HepG2 (cell line): ENCODE data around the gene SCMH1. TPM values are rescaled to one million over a fixed set of nuclear protein-coding genes. Genes with fewer than 3 reads are reported as not detected.

Source experiments
- BCL6 ChIP-seq: IDR thresholded peaks from 2 replicates; pipeline ENCODE4 v1.6.1; 2016; ENCODE audit warnings: missing genetic modification reagents, missing compliant biosample characterization
- BORCS8-MEF2B ChIP-seq: sonication (generic); formaldehyde crosslinking; IDR thresholded peaks from 2 replicates; pipeline ENCODE4 v1.8.0; 2022; ENCODE audit warnings: mild to moderate bottlenecking, missing genetic modification reagents
- CC2D1A ChIP-seq: sonication (generic); formaldehyde crosslinking; IDR thresholded peaks from 2 replicates; pipeline ENCODE4 v1.8.1; 2023; ENCODE audit warnings: mild to moderate bottlenecking, missing genetic modification reagents
- CEBPG ChIP-seq: IDR thresholded peaks from 2 replicates; pipeline ENCODE4 v1.6.1; 2016
- CHD4 ChIP-seq: fragments of 200-600 bp; sonication (generic); IDR thresholded peaks from 2 replicates; pipeline ENCODE4 v1.7.0; 2017; ENCODE audit warnings: mild to moderate bottlenecking, low read length, borderline replicate concordance
- CREB1 ChIP-seq, 2 experiments: fragments of 450-650 bp in 1 of 2; IDR thresholded peaks; 2 replicates each; pipeline ENCODE4 v1.6.1; 2016 to 2017; ENCODE audit warnings: control low read depth in 1 of 2, mild to moderate bottlenecking in 1 of 2, missing compliant biosample characterization in 1 of 2, missing genetic modification characterization in 1 of 2
- ELF1 ChIP-seq: sonication (generic); formaldehyde crosslinking; IDR thresholded peaks from 2 replicates; pipeline ENCODE4 v1.4.0; 2020; ENCODE audit warnings: missing genetic modification reagents
- HNF4A ChIP-seq: sonication (generic); formaldehyde crosslinking; IDR thresholded peaks from 2 replicates; pipeline ENCODE4 v1.4.0; 2020; ENCODE audit warnings: missing genetic modification reagents
- ISX ChIP-seq: sonication (generic); formaldehyde crosslinking; conservative IDR thresholded peaks from 2 replicates; pipeline ENCODE4 v1.5.0; 2020; ENCODE audit warnings: missing genetic modification reagents
- MIXL1 ChIP-seq: IDR thresholded peaks from 2 replicates; pipeline ENCODE4 v1.6.1; 2016
- NR2F6 ChIP-seq, 2 experiments: IDR thresholded peaks; 2 replicates each; pipeline ENCODE4 v1.6.1; 2016; ENCODE audit warnings: antibody characterized with exemption in 1 of 2, mild to moderate bottlenecking in 1 of 2
- PHF20 ChIP-seq: sonication (generic); formaldehyde crosslinking; IDR thresholded peaks from 2 replicates; pipeline ENCODE4 v1.5.0; 2020; ENCODE audit warnings: mild to moderate bottlenecking, missing genetic modification reagents
- RARA ChIP-seq: IDR thresholded peaks from 2 replicates; pipeline ENCODE4 v1.6.1; 2016; ENCODE audit warnings: missing genetic modification reagents, missing compliant biosample characterization
- REL ChIP-seq: sonication (generic); formaldehyde crosslinking; conservative IDR thresholded peaks from 2 replicates; pipeline ENCODE4 v1.8.0; 2022; ENCODE audit warnings: mild to moderate bottlenecking, missing genetic modification reagents, moderate library complexity
- RXRB ChIP-seq: IDR thresholded peaks from 2 replicates; pipeline ENCODE4 v1.6.1; 2016; ENCODE audit warnings: borderline replicate concordance, missing genetic modification reagents, missing compliant biosample characterization
- SAP130 ChIP-seq: IDR thresholded peaks from 2 replicates; pipeline ENCODE4 v1.6.1; 2016; ENCODE audit warnings: low read depth
- SATB2 ChIP-seq: sonication (generic); formaldehyde crosslinking; IDR thresholded peaks from 2 replicates; pipeline ENCODE4 v1.5.0; 2020; ENCODE audit warnings: missing genetic modification reagents
- ZNF329 ChIP-seq: sonication (generic); formaldehyde crosslinking; IDR thresholded peaks from 2 replicates; pipeline ENCODE4 v1.9.0; 2021; ENCODE audit warnings: low read depth, mild to moderate bottlenecking, missing genetic modification reagents
- ZNF652 ChIP-seq: IDR thresholded peaks from 2 replicates; pipeline ENCODE4 v1.6.1; 2016; ENCODE audit warnings: low read depth, borderline replicate concordance
- polyA plus RNA-seq, 8 experiments: library from polyadenylated mRNA; depleted of rRNA in 3 of 8; stranded (reverse) in 7 of 8; unstranded in 1 of 8; fragments of >200 nt; fragmentation: Illumina TruSeq in 4 of 8; extraction: Trizol in 4 of 8; gene quantifications; 2 replicates each; pipeline versions ENCODE4 v1.2.1 to v1.2.3, GENCODE V29; 2011 to 2016; ENCODE audit warnings: low read depth in 4 of 8, missing spikeins in 1 of 8, mixed read lengths in 1 of 8; ENCODE audit not compliant: insufficient read depth in 1 of 8
- total RNA-seq, 5 experiments: library from RNA; depleted of rRNA; stranded (reverse); fragments of >200 nt; fragmentation: Illumina TruSeq; extraction: Trizol; gene quantifications; 2 replicates each; pipeline ENCODE4 v1.2.3, GENCODE V29; 2016; ENCODE audit warnings: low read depth in 1 of 5
- TF ChIP-seq, protein P1 (sequence below): sonication (generic); formaldehyde crosslinking; IDR thresholded peaks from 2 replicates; pipeline ENCODE4 v1.4.0; 2020; ENCODE audit warnings: missing genetic modification reagents, low read depth, mild to moderate bottlenecking, borderline replicate concordance
- TF ChIP-seq, protein P2 (sequence below): sonication (generic); formaldehyde crosslinking; IDR thresholded peaks from 2 replicates; pipeline ENCODE4 v1.4.0; 2020; ENCODE audit warnings: low read depth, missing genetic modification reagents
- TF ChIP-seq, protein P3 (sequence below): sonication (generic); formaldehyde crosslinking; IDR thresholded peaks from 2 replicates; pipeline ENCODE4 v1.8.1; 2023; ENCODE audit warnings: mild to moderate bottlenecking, missing genetic modification reagents
- TF ChIP-seq, protein P4 (sequence below): sonication (generic); IDR thresholded peaks from 2 replicates; pipeline ENCODE4 v1.6.1; 2016; ENCODE audit warnings: low read depth, borderline replicate concordance

Gene SCMH1
- total and polyA plus RNA-seq, 2 of the 13 experiments (the other 11 are each of a cell fraction or from before 2014, with no cell fraction given) = 41.8 to 52.6 TPM

DNA sequence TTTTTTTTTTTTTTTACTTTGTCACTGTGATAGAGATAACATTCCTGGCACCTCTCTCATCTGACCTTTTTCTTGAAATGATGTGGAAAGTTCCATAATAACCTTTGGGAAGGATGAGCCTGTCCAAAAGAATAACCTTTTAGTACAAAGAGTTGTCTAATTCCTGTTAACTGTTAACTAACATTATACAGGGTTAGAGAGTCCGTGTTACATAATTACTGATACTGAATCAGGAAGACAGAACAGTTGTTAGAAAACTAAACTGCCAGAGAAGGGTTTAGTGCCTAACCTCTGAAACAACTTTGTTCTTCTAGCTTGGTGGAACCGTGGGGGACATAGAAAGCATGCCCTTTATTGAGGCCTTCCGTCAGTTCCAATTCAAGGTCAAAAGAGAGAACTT is 253.8 kb downstream of the SCMH1 start (continued):
- TF ChIP-seq, protein P1, sequence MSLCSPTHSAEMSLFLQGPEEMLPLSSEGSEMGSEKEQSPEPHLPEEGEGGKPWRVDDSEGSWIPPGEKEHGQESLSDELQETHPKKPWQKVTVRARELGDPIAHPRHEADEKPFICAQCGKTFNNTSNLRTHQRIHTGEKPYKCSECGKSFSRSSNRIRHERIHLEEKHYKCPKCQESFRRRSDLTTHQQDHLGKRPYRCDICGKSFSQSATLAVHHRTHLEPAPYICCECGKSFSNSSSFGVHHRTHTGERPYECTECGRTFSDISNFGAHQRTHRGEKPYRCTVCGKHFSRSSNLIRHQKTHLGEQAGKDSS = no peak
- TF ChIP-seq, protein P2, sequence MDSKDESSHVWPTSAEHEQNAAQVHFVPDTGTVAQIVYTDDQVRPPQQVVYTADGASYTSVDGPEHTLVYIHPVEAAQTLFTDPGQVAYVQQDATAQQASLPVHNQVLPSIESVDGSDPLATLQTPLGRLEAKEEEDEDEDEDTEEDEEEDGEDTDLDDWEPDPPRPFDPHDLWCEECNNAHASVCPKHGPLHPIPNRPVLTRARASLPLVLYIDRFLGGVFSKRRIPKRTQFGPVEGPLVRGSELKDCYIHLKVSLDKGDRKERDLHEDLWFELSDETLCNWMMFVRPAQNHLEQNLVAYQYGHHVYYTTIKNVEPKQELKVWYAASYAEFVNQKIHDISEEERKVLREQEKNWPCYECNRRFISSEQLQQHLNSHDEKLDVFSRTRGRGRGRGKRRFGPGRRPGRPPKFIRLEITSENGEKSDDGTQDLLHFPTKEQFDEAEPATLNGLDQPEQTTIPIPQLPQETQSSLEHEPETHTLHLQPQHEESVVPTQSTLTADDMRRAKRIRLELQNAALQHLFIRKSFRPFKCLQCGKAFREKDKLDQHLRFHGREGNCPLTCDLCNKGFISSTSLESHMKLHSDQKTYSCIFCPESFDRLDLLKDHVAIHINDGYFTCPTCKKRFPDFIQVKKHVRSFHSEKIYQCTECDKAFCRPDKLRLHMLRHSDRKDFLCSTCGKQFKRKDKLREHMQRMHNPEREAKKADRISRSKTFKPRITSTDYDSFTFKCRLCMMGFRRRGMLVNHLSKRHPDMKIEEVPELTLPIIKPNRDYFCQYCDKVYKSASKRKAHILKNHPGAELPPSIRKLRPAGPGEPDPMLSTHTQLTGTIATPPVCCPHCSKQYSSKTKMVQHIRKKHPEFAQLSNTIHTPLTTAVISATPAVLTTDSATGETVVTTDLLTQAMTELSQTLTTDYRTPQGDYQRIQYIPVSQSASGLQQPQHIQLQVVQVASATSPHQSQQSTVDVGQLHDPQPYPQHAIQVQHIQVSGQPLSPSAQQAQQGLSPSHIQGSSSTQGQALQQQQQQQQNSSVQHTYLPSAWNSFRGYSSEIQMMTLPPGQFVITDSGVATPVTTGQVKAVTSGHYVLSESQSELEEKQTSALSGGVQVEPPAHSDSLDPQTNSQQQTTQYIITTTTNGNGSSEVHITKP = no peak
- TF ChIP-seq NR2F6 (IDR thresholded peaks at IDR 0.05) = peak; percentile 33; the same call in 1 of the 2 replicates
- TF ChIP-seq NR2F6 (CRISPR knock-in tag; IDR thresholded peaks at IDR 0.05) = peak; percentile 51; the same call in 1 of the 2 replicates
- TF ChIP-seq REL = no peak
- TF ChIP-seq MIXL1 (CRISPR knock-in tag) = 0 out of 2 replicates have a peak, but pooled peaks have one; percentile 44
- peak; percentile 36 for TF ChIP-seq HNF4A (CRISPR knock-in tag)
- TF ChIP-seq CREB1 (IDR thresholded peaks at IDR 0.05) = no peak
- peak; percentile 46; the same call in 1 of the 2 replicates for TF ChIP-seq CREB1 (CRISPR knock-in tag; IDR thresholded peaks at IDR 0.05)
- peak; percentile 14; the same call in 1 of the 2 replicates for TF ChIP-seq CEBPG (CRISPR knock-in tag)
- TF ChIP-seq RXRB (CRISPR knock-in tag) = peak; percentile 67
- TF ChIP-seq ZNF329 (CRISPR knock-in tag) = no peak
- TF ChIP-seq ZNF652 = 0 out of 2 replicates have a peak, but pooled peaks have one; percentile 43
- no peak for TF ChIP-seq BORCS8-MEF2B (CRISPR knock-in tag)
- TF ChIP-seq SATB2 = no peak
- TF ChIP-seq, protein P3, sequence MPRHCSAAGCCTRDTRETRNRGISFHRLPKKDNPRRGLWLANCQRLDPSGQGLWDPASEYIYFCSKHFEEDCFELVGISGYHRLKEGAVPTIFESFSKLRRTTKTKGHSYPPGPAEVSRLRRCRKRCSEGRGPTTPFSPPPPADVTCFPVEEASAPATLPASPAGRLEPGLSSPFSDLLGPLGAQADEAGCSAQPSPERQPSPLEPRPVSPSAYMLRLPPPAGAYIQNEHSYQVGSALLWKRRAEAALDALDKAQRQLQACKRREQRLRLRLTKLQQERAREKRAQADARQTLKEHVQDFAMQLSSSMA (CRISPR knock-in tag) = no peak
- no peak for TF ChIP-seq ISX
- TF ChIP-seq SAP130 (CRISPR knock-in tag) = peak; percentile 45; the same call in 1 of the 2 replicates
- TF ChIP-seq ELF1 (CRISPR knock-in tag) = peak; percentile 33; the same call in 1 of the 2 replicates
- TF ChIP-seq CC2D1A (CRISPR knock-in tag) = no peak
- TF ChIP-seq, protein P4, sequence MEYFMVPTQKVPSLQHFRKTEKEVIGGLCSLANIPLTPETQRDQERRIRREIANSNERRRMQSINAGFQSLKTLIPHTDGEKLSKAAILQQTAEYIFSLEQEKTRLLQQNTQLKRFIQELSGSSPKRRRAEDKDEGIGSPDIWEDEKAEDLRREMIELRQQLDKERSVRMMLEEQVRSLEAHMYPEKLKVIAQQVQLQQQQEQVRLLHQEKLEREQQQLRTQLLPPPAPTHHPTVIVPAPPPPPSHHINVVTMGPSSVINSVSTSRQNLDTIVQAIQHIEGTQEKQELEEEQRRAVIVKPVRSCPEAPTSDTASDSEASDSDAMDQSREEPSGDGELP = no peak
- TF ChIP-seq RARA = peak; percentile 63; the same call in 1 of the 2 replicates
- no peak for TF ChIP-seq PHF20 (CRISPR knock-in tag)
- peak; percentile 75 for TF ChIP-seq BCL6 (CRISPR knock-in tag)
- no peak for TF ChIP-seq CHD4
